WTC11 (cell line): ENCODE measurements around the gene DYSF.

Source experiments
- CTCF ChIP-seq: fragments of 200-600 bp; IDR thresholded peaks from 2 replicates; pipeline ENCODE4 v1.8.0; 2022; ENCODE audit warnings: antibody characterized with exemption
- MYBL2 ChIP-seq: sonication (generic); formaldehyde crosslinking; IDR thresholded peaks from 2 replicates; pipeline ENCODE4 v1.8.1; 2023; ENCODE audit warnings: mild to moderate bottlenecking, moderate library complexity, missing genetic modification reagents

DNA sequence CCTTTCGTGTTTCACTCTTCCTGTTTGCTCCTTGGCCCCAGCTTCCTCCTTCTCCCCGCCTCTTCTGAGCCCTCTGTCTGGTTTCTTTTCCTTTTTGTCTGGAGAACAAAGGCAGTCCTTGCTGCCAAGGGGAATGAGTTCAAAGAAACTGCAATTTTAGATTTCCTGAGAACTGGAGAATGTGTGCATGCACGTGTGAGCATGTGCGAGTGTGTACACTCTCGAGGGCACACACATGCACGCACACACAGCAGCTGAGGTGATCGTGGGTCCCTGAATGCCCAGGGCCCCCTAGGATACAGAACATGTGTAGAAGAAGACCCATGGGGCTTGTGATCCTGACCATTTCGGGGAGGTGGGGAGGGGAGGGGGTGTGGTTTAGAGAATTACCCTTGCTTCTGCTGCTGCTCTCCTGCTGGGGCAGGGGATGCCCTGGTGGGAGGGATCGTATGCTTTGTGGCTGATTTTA is 151.8 kb downstream of the DYSF start:
- TF ChIP-seq CTCF: no peak
- TF ChIP-seq MYBL2 (CRISPR knock-in tag): no peak
